HepG2 (cell line): ENCODE measurements around the gene BLID. TPM values are rescaled to one million over a fixed set of nuclear protein-coding genes. Genes with fewer than 3 reads are reported as not detected.

Experiments used
- ATAC-seq: fragments of 200-7000 bp; cut with Tn5 transposase; 3 replicates; pipeline ENCODE4 v1.9.1; 2020; ENCODE audit warnings: mild to moderate bottlenecking, moderate library complexity
- BruUV-seq: library from RNA; stranded (reverse); fragments of 400-500 nt; replicated peaks from 2 replicates; lab custom pipeline; 2021; lab: Mats Ljungman, UMichigan
- CTCF ChIA-PET: fragments of 300-600 bp; formaldehyde crosslinking; extraction: SDS; loops from one replicate; lab custom pipeline; 2021; ENCODE audit warnings: low total read pairs, inconsistent platforms, low intra/inter-chr PET ratio; lab: Yijun Ruan, JAX
- POLR2A ChIA-PET: fragments of 350-600 bp; sonication (Branson Sonifier 250); formaldehyde crosslinking; loops from one replicate; lab custom pipeline; 2020; ENCODE audit warnings: antibody characterized with exemption, inconsistent platforms; lab: Yijun Ruan, JAX
- DNase-seq: peaks from one replicate; pipeline ENCODE4 v3.0.0-alpha.2; 2015; ENCODE audit warnings: low spot score
- FAIRE-seq: peaks from 3 replicates; lab custom pipeline; 2011; peaks lifted over from hg19 to GRCh38; lab: Jason Lieb, UNC
- H2AFZ ChIP-seq: one replicate; pipeline ENCODE4 v1.6.1; 2011; ENCODE audit warnings: low read length, inconsistent platforms
- H3K27ac ChIP-seq: fragments of 300-600 bp; 3 replicates; pipeline ENCODE4 v1.8.0; 2011; ENCODE audit warnings: mixed run types, mild to moderate bottlenecking, mixed read lengths, low read length, inconsistent platforms; ENCODE audit not compliant: insufficient read depth; ENCODE audit errors: extremely low read length
- H3K27me3 ChIP-seq, 2 experiments: fragments of 200-600 bp in 1 of 2; 2 replicates in 1 of 2; 3 replicates in 1 of 2; pipeline versions ENCODE4 v1.6.0 to v1.8.0; 2011; ENCODE audit warnings: low read length in 2 of 2, mild to moderate bottlenecking in 2 of 2, moderate library complexity in 2 of 2, inconsistent platforms in 1 of 2; ENCODE audit not compliant: insufficient read depth in 2 of 2, control insufficient read depth in 1 of 2
- H3K36me3 ChIP-seq, 2 experiments: fragments of 200-600 bp in 1 of 2; replicated peaks in 1 of 2; 2 replicates in 1 of 2; 3 replicates in 1 of 2; pipeline versions ENCODE4 v1.5.1 to v1.8.0; 2011; ENCODE audit warnings: low read length in 2 of 2, inconsistent platforms in 1 of 2; ENCODE audit not compliant: insufficient read depth in 2 of 2, control insufficient read depth in 1 of 2
- H3K4me1 ChIP-seq: 2 replicates; pipeline ENCODE4 v1.5.1; 2012; ENCODE audit warnings: low read length, inconsistent platforms; ENCODE audit not compliant: insufficient read depth
- H3K4me2 ChIP-seq: 2 replicates; pipeline ENCODE4 v1.6.0; 2011; ENCODE audit warnings: low read depth, low read length, inconsistent platforms
- H3K4me3 ChIP-seq, 3 experiments: fragments of 200-600 bp in 1 of 3; sonication (generic), shearing (Covaris generic) in 1 of 3; replicated peaks in 1 of 3; 2 replicates each; pipeline ENCODE4 v1.5.1; 2011 to 2016; ENCODE audit warnings: low read length in 3 of 3, inconsistent platforms in 2 of 3, low read depth in 2 of 3, mild to moderate bottlenecking in 2 of 3, control low read depth in 1 of 3, mixed read lengths in 1 of 3; ENCODE audit not compliant: insufficient read depth in 1 of 3
- H3K79me2 ChIP-seq: one replicate; pipeline ENCODE4 v1.6.1; 2011; ENCODE audit warnings: low read length, inconsistent platforms; ENCODE audit not compliant: insufficient read depth
- H3K9ac ChIP-seq: 2 replicates; pipeline ENCODE4 v1.6.0; 2011; ENCODE audit warnings: mild to moderate bottlenecking, low read depth, low read length, inconsistent platforms; ENCODE audit not compliant: insufficient read depth
- H3K9me3 ChIP-seq: 2 replicates; pipeline ENCODE4 v1.5.1; 2012; ENCODE audit warnings: mild to moderate bottlenecking, low read length
- H4K20me1 ChIP-seq: 2 replicates; pipeline ENCODE4 v1.6.0; 2011; ENCODE audit warnings: inconsistent platforms, mild to moderate bottlenecking, low read length, moderate library complexity; ENCODE audit not compliant: insufficient read depth
- ARID3A ChIP-seq: IDR thresholded peaks from 2 replicates; pipeline ENCODE4 v1.6.1; 2012; ENCODE audit warnings: low read depth, low read length, improper control_type of control experiment
- ATRX ChIP-seq: sonication (generic); formaldehyde crosslinking; IDR thresholded peaks from 2 replicates; pipeline ENCODE4 v1.4.0; 2020; ENCODE audit warnings: missing genetic modification reagents, borderline replicate concordance
- BCL6 ChIP-seq: IDR thresholded peaks from 2 replicates; pipeline ENCODE4 v1.6.1; 2016; ENCODE audit warnings: missing genetic modification reagents, missing compliant biosample characterization
- MIER3 ChIP-seq: IDR thresholded peaks from 2 replicates; pipeline ENCODE4 v1.6.1; 2016; ENCODE audit warnings: missing compliant biosample characterization, borderline replicate concordance
- ZNF337 ChIP-seq: sonication (generic); formaldehyde crosslinking; IDR thresholded peaks from 2 replicates; pipeline ENCODE4 v1.5.1; 2020; ENCODE audit warnings: missing genetic modification reagents, low read depth, mild to moderate bottlenecking, borderline replicate concordance
- ZNF446 ChIP-seq: sonication (generic); formaldehyde crosslinking; IDR thresholded peaks from 2 replicates; pipeline ENCODE4 v1.5.0; 2020; ENCODE audit warnings: mild to moderate bottlenecking, missing genetic modification reagents
- ZNF558 ChIP-seq: sonication (generic); formaldehyde crosslinking; IDR thresholded peaks from 2 replicates; pipeline ENCODE4 v1.9.0; 2022; ENCODE audit warnings: mild to moderate bottlenecking, missing genetic modification reagents, borderline replicate concordance
- ZNF564 ChIP-seq: sonication (generic); formaldehyde crosslinking; IDR thresholded peaks from 2 replicates; pipeline ENCODE4 v1.8.1; 2023; ENCODE audit warnings: mild to moderate bottlenecking, missing genetic modification reagents
- ZNF605 ChIP-seq: sonication (generic); formaldehyde crosslinking; IDR thresholded peaks from 2 replicates; pipeline ENCODE4 v1.8.0; 2022; ENCODE audit warnings: mild to moderate bottlenecking, missing genetic modification reagents
- WGBS: methylation state at CpG from one replicate; pipeline ENCODE4 v1.1.6; 2017; ENCODE audit warnings: low lambda C conversion rate; 5-methylcytosine and 5-hydroxymethylcytosine counted together
- in situ Hi-C: cut with HindIII; loops from 2 replicates; pipeline ENCODE4 v1.10.0; 2017; ENCODE audit warnings: low pct_unique_long_range_greater_than_20kb; ENCODE audit not compliant: extremely low pct_ligation_motif_present
- intact Hi-C: fragments of 100-400 bp; cut with micrococcal nuclease; formaldehyde crosslinking; loops from one replicate; pipeline ENCODE4 v1.10.0; 2022; ENCODE audit not compliant: unreplicated experiment
- polyA plus RNA-seq, 8 experiments: library from polyadenylated mRNA; depleted of rRNA in 3 of 8; stranded (reverse) in 7 of 8; unstranded in 1 of 8; fragments of >200 nt; fragmentation: Illumina TruSeq in 4 of 8; extraction: Trizol in 4 of 8; gene quantifications; 2 replicates each; pipeline versions ENCODE4 v1.2.1 to v1.2.3, GENCODE V29; 2011 to 2016; ENCODE audit warnings: low read depth in 4 of 8, missing spikeins in 1 of 8, mixed read lengths in 1 of 8; ENCODE audit not compliant: insufficient read depth in 1 of 8
- total RNA-seq, 5 experiments: library from RNA; depleted of rRNA; stranded (reverse); fragments of >200 nt; fragmentation: Illumina TruSeq; extraction: Trizol; gene quantifications; 2 replicates each; pipeline ENCODE4 v1.2.3, GENCODE V29; 2016; ENCODE audit warnings: low read depth in 1 of 5

Gene BLID
- total and polyA plus RNA-seq, 2 of the 13 experiments (the other 11 are each of a cell fraction or from before 2014, with no cell fraction given), result not detected

GRCh38 chr11:122097419-122098001 lies 18.5 kb downstream of the BLID start:
- DNase-seq (no peak), FAIRE-seq (no peak), ATAC-seq (no peak)
- Histone ChIP-seq H3K9me3 (no peaks in the 10 kb centered on the region), H3K4me1 (no peaks in the 10 kb centered on the region), H3K4me2 (no peak overlapping the region), H2AFZ (no peak overlapping the region), H3K4me3 (no peak overlapping the region), H3K9ac (no peak overlapping the region), H3K36me3 (no peaks in the 10 kb centered on the region), H3K27ac (no peak overlapping the region), H3K79me2 (no peaks in the 10 kb centered on the region), H3K27me3 (no peaks in the 10 kb centered on the region), H4K20me1 (no peaks in the 10 kb centered on the region)
- in situ Hi-C loops (no loop called here), intact Hi-C loops (no loop called here)
- POLR2A ChIA-PET, result no interaction called here
- no peak for TF ChIP-seq ZNF564 (CRISPR knock-in tag)
- no peak for TF ChIP-seq ZNF605 (CRISPR knock-in tag)
- no peak for TF ChIP-seq ZNF337
- TF ChIP-seq ZNF446, result no peak
- TF ChIP-seq ARID3A, result no peak
- TF ChIP-seq MIER3 (CRISPR knock-in tag), result no peak
- no peak for TF ChIP-seq BCL6 (CRISPR knock-in tag)
- no peak for TF ChIP-seq ATRX (CRISPR knock-in tag)
- no peak for TF ChIP-seq ZNF558
- CTCF ChIA-PET, result no interaction called here
- BruUV-seq, result no TSS peak
- WGBS, result 50% methylated on average over 11 of the region's 11 CpGs
